ENCODE results near the gene POLR2E.

The POLR2E gene

GRCh38 chr19:1076046-1076386 lies 19.2 kb downstream of the POLR2E start:
- no peak for DNase-seq

GRCh38 chr19:1074544-1075283 lies 20.5 kb downstream of the POLR2E start:
- DNase-seq = peak; percentile 78

- no peak for DNase-seq
These were observed 21.1 kb downstream of the POLR2E start for GRCh38 chr19:1073956-1074517.

- DNase-seq = no peak
These were observed 21.9 kb downstream of the POLR2E start for GRCh38 chr19:1073063-1073955.

GRCh38 chr19:1072371-1073015 lies 22.7 kb downstream of the POLR2E start:
- DNase-seq = no peak

- no peak for DNase-seq
These were observed 24.0 kb downstream of the POLR2E start for GRCh38 chr19:1070931-1071791.

GRCh38 chr19:1070576-1070930 lies 24.6 kb downstream of the POLR2E start:
- DNase-seq = no peak

GRCh38 chr19:1069009-1069779 lies 26.0 kb downstream of the POLR2E start:
- DNase-seq = no peak

- peak; percentile 48 for DNase-seq
These were observed 26.9 kb downstream of the POLR2E start for GRCh38 chr19:1068009-1069001.

GRCh38 chr19:1067341-1067957 lies 27.7 kb downstream of the POLR2E start:
- peak; percentile 88 for DNase-seq

- DNase-seq = peak; percentile 88
These were observed 28.3 kb downstream of the POLR2E start, which contains the start of gene ARHGAP45 for GRCh38 chr19:1066748-1067340. Gene ARHGAP45 (plus strand): TSS chr19:1067167. CDS start chr19:1067406, 239 bp downstream.

GRCh38 chr19:1066251-1066747 lies 28.9 kb downstream of the POLR2E start:
- DNase-seq = no peak

- DNase-seq = no peak
These were observed 29.5 kb downstream of the POLR2E start for GRCh38 chr19:1065606-1066109.

GRCh38 chr19:1064661-1065605 lies 30.2 kb downstream of the POLR2E start:
- DNase-seq = peak; percentile 56

- DNase-seq = no peak
These were observed 31.1 kb downstream of the POLR2E start for GRCh38 chr19:1063909-1064660.

- no peak for DNase-seq
These were observed 31.9 kb downstream of the POLR2E start for GRCh38 chr19:1063030-1063908.

All from activated gamma-delta T cell (primary cell).